PC-9 (cell line): ENCODE results near the gene TAF7. TPM values are rescaled to one million over a fixed set of nuclear protein-coding genes. Genes with fewer than 3 reads are reported as not detected.

Source experiments
- BruUV-seq: library from RNA; stranded (reverse); fragments of 400-500 nt; replicated peaks from 2 replicates; lab custom pipeline; 2021; lab: Mats Ljungman, UMichigan
- CTCF ChIA-PET: fragments of 300-600 bp; sonication (Branson Sonifier 250); formaldehyde crosslinking; loops from one replicate; lab custom pipeline; 2022; ENCODE audit warnings: antibody characterized with exemption; lab: Charles Lee
- POLR2A ChIA-PET: fragments of 300-600 bp; sonication (Branson Sonifier 250); formaldehyde crosslinking; loops from one replicate; lab custom pipeline; 2022; ENCODE audit warnings: antibody characterized with exemption; ENCODE audit not compliant: unreplicated experiment; lab: Charles Lee
- DNase-seq, 2 experiments: peaks; one replicate each; pipeline versions ENCODE4 v3.0.0 to v3.0.0-alpha.2; 2015 to 2022; ENCODE audit warnings: mixed read lengths in 1 of 2
- H2AFZ ChIP-seq: fragments of 200-600 bp; sonication (generic); 2 replicates; pipeline ENCODE4 v1.8.1; 2017; ENCODE audit warnings: antibody characterized with exemption
- H3F3A ChIP-seq: fragments of 200-600 bp; sonication (generic); 2 replicates; pipeline ENCODE4 v1.8.1; 2017; ENCODE audit warnings: antibody characterized with exemption, mild to moderate bottlenecking, low read depth; ENCODE audit not compliant: insufficient read depth
- H3K27ac ChIP-seq: fragments of 200-600 bp; sonication (generic); 2 replicates; pipeline ENCODE4 v1.6.1; 2016; ENCODE audit warnings: mixed run types
- H3K27me3 ChIP-seq: fragments of 200-600 bp; sonication (generic); 2 replicates; pipeline ENCODE4 v1.6.1; 2016; ENCODE audit warnings: low read depth, mixed run types; ENCODE audit not compliant: insufficient read depth
- H3K36me3 ChIP-seq: fragments of 200-600 bp; sonication (generic); 2 replicates; pipeline ENCODE4 v1.6.1; 2016; ENCODE audit warnings: low read depth, mixed run types
- H3K4me1 ChIP-seq: fragments of 200-600 bp; sonication (generic); replicated peaks from 2 replicates; pipeline ENCODE4 v1.6.1; 2016; ENCODE audit warnings: mixed run types; ENCODE audit not compliant: insufficient read depth
- H3K4me2 ChIP-seq: fragments of 200-600 bp; sonication (generic); 2 replicates; pipeline ENCODE4 v1.6.1; 2017; ENCODE audit warnings: mixed run types
- H3K4me3 ChIP-seq: fragments of 200-600 bp; sonication (generic); 2 replicates; pipeline ENCODE4 v1.6.1; 2016; ENCODE audit warnings: mixed run types
- H3K79me2 ChIP-seq: fragments of 200-600 bp; sonication (generic); 2 replicates; pipeline ENCODE4 v1.6.1; 2017; ENCODE audit warnings: low read depth, mixed run types
- H3K9me2 ChIP-seq: fragments of 200-600 bp; sonication (generic); 2 replicates; pipeline ENCODE4 v1.8.1; 2017; ENCODE audit warnings: mild to moderate bottlenecking; ENCODE audit not compliant: insufficient read depth
- H3K9me3 ChIP-seq: fragments of 200-600 bp; sonication (generic); 2 replicates; pipeline ENCODE4 v1.8.1; 2016; ENCODE audit warnings: low read depth; ENCODE audit not compliant: insufficient read depth
- H4K20me1 ChIP-seq: fragments of 200-600 bp; sonication (generic); 2 replicates; pipeline ENCODE4 v1.8.1; 2017; ENCODE audit not compliant: insufficient read depth
- EZH2 ChIP-seq: fragments of 200-600 bp; sonication (generic); IDR thresholded peaks from 2 replicates; pipeline ENCODE4 v1.8.0; 2017; ENCODE audit warnings: antibody characterized with exemption, low read depth
- intact Hi-C: fragments of 100-400 bp; cut with micrococcal nuclease; formaldehyde crosslinking; loops from one replicate; pipeline ENCODE4 v1.10.0; 2022; ENCODE audit not compliant: unreplicated experiment
- total RNA-seq: library from RNA; stranded (reverse); gene quantifications from 2 replicates; pipeline ENCODE4 v1.2.3, GENCODE V29; 2021
- TF ChIP-seq, protein P1 (sequence below): fragments of 200-600 bp; sonication (generic); conservative IDR thresholded peaks from 2 replicates; pipeline ENCODE4 v1.6.1; 2017; ENCODE audit warnings: mixed run types, antibody characterized with exemption, mild to moderate bottlenecking, moderate library complexity

The TAF7 gene
- total RNA-seq, 1 experiment from 2014 or later: 57.6 TPM

DNA sequence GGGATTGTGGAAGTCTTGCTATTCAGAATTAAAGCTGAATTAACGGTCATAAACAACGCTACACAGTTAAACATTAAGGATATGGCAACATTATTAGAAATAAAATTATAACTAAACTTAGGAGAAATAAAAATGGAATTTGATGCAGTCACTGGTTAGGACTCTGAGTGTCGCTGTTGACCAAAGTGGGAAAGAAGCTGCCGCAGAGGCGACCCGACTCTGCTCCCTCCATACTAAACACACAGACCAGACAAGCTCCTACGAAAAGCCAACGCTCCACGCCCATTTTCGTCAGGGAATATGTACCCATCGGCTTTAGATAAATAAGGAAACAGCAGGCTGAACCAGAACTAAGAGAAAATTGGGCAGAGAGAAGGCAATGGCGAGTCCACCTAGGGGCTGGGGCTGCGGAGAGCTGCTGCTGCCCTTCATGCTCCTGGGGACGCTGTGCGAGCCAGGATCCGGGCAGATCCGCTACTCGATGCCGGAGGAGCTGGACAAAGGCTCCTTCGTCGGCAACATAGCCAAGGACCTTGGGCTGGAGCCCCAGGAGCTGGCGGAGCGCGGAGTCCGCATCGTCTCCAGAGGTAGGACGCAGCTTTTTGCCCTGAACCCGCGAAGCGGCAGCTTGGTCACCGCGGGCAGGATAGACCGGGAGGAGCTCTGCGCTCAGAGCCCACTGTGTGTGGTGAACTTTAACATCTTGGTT lies 43.5 kb upstream of the TAF7 start, which contains the start of gene PCDHGA5:
Gene PCDHGA5 (plus strand): TSS at position 211 of the 709 bp plus-strand sequence. CDS start 169 bp downstream, at position 380.
- Histone ChIP-seq H3F3A (no peaks in the 10 kb centered on the region), H3K27ac (no peak within 1 kb of the TSS), H3K4me3 (no peak within 1 kb of the TSS), H3K4me1 (no peaks in the 10 kb centered on the region), H4K20me1 (no peaks in the 10 kb centered on the region), H3K79me2 (no peaks in the 10 kb centered on the region), H2AFZ (no peak within 1 kb of the TSS), H3K27me3 (peaks cover 36% of the 10 kb centered on the region), H3K4me2 (no peak within 1 kb of the TSS), H3K36me3 (no peaks in the 10 kb centered on the region), H3K9me3 (peaks cover 12% of the 10 kb centered on the region; the same call in 1 of the 2 replicates), H3K9me2 (no peaks in the 10 kb centered on the region)
- ChIA-PET CTCF (no interaction called here), POLR2A (no interaction called here)
- BruUV-seq: no TSS peak
- no peak for DNase-seq
- intact Hi-C loops: no loop called here
- TF ChIP-seq EZH2: no peak
- TF ChIP-seq, protein P1, sequence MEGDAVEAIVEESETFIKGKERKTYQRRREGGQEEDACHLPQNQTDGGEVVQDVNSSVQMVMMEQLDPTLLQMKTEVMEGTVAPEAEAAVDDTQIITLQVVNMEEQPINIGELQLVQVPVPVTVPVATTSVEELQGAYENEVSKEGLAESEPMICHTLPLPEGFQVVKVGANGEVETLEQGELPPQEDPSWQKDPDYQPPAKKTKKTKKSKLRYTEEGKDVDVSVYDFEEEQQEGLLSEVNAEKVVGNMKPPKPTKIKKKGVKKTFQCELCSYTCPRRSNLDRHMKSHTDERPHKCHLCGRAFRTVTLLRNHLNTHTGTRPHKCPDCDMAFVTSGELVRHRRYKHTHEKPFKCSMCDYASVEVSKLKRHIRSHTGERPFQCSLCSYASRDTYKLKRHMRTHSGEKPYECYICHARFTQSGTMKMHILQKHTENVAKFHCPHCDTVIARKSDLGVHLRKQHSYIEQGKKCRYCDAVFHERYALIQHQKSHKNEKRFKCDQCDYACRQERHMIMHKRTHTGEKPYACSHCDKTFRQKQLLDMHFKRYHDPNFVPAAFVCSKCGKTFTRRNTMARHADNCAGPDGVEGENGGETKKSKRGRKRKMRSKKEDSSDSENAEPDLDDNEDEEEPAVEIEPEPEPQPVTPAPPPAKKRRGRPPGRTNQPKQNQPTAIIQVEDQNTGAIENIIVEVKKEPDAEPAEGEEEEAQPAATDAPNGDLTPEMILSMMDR: no peak

DNA sequence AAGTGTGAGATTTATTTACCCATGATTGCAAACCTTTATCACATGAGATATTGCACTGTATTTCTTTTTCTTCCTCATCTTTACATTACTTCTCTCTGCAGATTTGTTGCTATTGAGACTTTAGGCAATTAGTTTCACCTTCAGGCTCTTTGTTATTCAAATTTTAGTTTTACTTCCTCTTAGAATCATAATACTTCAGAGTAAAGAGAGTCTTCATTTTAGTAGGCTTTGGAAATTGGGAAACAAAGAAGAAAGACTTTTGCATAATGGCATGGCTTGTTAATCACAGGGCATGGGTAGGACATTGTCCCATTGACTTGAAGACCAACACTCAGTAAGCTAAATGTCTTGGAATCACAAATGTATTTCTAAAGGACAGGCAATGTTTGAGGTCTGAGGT lies 42.1 kb upstream of the TAF7 start:
- no peak for DNase-seq
- no peaks in the 10 kb centered on the region for H3K9me2 ChIP-seq
- ChIA-PET CTCF (no interaction called here), POLR2A (no interaction called here)
- no peaks in the 10 kb centered on the region for H3F3A ChIP-seq
- H3K36me3 ChIP-seq: no peaks in the 10 kb centered on the region
- no TSS peak for BruUV-seq
- intact Hi-C loops: no loop called here
- H2AFZ ChIP-seq: no peak overlapping the region
- H3K4me2 ChIP-seq: no peak overlapping the region
- H3K79me2 ChIP-seq: no peaks in the 10 kb centered on the region
- no peak overlapping the region for H3K27ac ChIP-seq
- TF ChIP-seq, protein P1: no peak
- no peak for TF ChIP-seq EZH2
- peaks cover 9% of the 10 kb centered on the region; the same call in 1 of the 2 replicates for H3K9me3 ChIP-seq
- H3K27me3 ChIP-seq: peaks cover 35% of the 10 kb centered on the region
- no peak overlapping the region for H3K4me3 ChIP-seq
- H3K4me1 ChIP-seq: no peaks in the 10 kb centered on the region
- H4K20me1 ChIP-seq: no peaks in the 10 kb centered on the region

DNA sequence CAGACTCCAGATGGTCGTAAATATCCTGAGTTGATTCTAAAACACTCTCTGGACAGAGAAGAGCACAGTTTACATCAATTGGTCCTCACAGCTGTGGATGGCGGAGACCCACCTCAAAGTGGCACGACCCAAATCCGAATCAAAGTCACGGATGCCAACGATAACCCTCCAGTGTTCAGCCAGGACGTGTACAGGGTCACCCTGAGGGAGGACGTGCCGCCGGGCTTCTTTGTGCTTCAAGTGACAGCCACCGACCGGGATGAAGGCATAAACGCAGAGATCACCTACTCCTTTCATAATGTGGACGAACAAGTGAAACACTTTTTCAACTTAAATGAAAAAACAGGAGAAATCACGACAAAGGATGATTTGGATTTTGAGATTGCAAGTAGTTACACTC lies 40.1 kb upstream of the TAF7 start:
- no peak for TF ChIP-seq EZH2
- TF ChIP-seq, protein P1: no peak
- Histone ChIP-seq H3K79me2 (no peaks in the 10 kb centered on the region), H3K9me3 (peaks cover 7% of the 10 kb centered on the region; the same call in 1 of the 2 replicates), H3K4me1 (no peaks in the 10 kb centered on the region), H3K27me3 (peaks cover 19% of the 10 kb centered on the region), H3F3A (no peaks in the 10 kb centered on the region), H2AFZ (no peak overlapping the region), H3K4me2 (no peak overlapping the region), H4K20me1 (no peaks in the 10 kb centered on the region), H3K9me2 (no peaks in the 10 kb centered on the region), H3K36me3 (no peaks in the 10 kb centered on the region), H3K27ac (no peak overlapping the region), H3K4me3 (no peak overlapping the region)
- no peak for DNase-seq
- CTCF ChIA-PET: interaction anchor here (1.3 kb wide), 1 partner anchor 40 kb away, joined by 4 read pairs; the partner anchor contains the start of gene TAF7
- no TSS peak for BruUV-seq
- POLR2A ChIA-PET: no interaction called here
- intact Hi-C loops: no loop called here
